HG02852 (cell line): ENCODE results near the gene CACNA1G.

Source experiments
- ATAC-seq: cut with Tn5 transposase; IDR thresholded peaks from one replicate; pipeline ENCODE4 v1.9.1; 2021; ENCODE audit warnings: mild to moderate bottlenecking, moderate library complexity; ENCODE audit not compliant: unreplicated experiment

Gene CACNA1G

DNA sequence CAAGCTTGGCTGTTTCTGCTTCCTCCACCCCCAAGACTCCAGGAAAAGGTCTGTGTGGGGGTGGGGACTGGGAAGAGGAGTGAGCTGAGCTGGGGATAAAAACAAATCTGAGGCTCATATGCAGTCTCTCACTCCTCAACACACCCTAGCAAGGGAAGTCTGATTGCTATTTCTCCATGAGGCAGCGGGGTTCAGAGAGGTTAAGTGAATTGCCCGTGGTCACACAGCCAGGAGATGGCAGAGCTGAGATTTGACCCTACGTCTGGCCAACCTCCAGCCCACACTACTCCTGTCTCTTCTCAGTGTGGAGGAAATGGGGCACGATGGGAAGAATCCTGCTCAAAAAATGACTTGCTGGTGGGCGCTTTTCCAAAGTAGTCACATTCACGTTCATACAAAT, 69.4 kb downstream of the CACNA1G start:
- no peak for ATAC-seq

DNA sequence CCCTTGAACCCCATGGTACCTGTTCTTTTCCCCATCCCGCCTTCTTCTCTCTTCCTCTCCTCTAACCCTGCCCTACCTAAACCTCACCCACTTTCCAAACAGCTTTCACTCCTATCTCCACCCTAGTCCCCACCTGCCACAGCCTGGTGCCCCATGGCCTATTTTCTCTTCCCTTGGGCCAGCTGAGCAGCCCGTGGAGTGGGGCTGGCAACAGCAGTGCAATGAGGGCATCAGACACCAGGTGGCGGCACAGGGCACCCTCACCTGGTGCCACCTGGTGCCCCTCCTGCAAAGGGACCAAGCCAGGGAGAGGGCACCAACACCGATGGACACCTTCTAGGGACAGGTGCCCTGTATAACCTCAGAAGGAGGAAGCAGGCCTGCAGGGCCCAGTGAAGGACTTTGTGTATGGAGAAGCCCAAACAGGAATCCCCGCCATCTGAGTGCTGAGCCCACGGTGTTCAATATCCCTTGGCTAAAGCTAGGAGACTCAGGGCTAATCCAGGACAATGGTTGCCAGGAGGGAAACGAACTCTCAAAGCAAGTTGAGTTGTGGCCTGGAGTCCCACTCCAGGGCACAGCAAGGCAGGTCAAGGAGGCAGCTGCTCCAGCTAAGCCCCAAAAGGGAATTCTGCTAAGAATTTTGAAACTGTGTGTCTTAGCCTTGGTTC, 70.1 kb downstream of the CACNA1G start:
- no peak for ATAC-seq

DNA sequence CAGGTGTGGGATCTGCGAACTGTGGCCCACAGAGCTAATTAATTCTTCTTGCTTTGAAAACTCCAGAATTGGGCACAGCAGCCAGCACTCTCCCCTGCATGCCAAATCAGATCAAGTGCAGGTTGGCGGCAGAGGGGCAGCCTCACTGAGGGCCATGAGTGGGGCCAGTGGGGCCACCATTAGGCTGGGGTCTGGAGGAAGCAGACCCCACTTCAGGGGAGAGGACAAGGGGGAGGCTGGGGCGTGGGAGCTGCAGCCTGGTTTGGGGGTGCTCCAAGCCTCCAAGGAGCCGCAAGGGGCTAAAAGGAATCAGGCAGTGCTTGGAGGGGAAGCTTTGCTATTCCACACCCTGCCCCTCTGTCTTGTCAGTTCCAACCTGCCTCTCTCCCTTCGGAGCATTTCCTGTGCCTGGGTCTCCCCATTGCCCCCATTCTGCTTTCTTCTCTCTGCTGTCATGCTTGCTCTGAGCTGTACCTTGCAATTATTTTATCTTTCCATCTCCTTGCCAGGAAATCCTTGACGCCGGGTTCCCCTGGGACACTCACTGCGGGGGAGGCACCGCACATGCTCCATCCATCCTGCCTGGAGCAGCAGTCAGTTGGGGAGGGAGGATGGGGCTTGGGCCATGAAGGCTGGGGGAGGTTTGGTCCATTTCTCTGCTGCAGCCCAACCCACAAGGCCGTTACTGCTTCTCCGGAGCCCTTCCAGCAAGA, 70.8 kb downstream of the CACNA1G start:
- no peak for ATAC-seq

DNA sequence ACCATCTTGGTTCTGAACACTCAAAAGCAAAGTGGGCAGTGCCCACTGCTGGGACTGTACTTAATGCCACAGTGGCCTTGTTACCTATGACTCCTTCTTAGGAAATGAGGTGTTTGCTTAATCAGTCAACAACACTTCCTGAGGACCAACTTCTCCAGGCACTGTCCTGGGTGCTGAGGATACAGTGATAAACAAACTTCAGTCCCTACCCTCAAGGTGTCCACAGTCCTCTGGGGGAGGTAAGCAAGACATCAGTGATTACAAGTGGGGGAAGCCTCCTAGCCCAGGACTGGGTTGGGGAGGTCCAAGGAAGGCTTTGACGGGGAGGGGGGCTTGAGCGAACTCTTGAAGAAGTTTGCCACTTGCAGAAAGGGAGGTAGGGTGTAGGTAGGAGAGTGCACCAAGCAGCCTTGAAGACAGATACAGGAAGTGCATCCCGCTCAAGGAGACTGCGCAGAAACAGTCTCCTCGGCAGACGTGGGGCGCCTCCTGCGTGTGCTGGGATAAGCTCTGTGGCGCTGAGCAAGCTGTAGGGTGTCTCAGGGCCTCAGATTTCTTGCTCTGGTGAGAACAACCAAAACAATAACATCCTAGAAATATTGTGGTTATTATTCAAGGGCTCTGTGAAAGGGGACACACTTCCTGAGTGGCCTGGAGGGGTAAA, 71.5 kb downstream of the CACNA1G start:
- ATAC-seq, result no peak

DNA sequence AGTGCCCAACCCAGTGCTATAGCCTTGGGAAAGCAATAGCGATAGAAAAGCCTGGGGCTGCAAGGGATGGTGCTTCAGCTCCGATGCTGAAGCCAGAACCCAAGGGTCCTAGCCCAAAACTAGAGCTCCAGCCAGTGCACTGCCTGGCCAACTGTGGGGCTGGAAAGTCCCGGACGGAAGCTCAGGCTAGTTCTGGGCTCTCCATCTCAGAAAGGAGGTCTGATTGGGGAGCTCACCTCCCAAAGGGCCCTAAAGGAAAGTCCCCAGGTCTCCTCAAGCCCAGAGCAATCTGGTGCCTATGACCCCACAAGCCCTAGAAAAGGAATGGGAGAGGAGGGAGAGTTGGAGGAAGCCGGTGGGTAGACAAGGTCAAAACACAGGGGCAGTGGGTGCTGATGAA, 72.1 kb downstream of the CACNA1G start:
- no peak for ATAC-seq

DNA sequence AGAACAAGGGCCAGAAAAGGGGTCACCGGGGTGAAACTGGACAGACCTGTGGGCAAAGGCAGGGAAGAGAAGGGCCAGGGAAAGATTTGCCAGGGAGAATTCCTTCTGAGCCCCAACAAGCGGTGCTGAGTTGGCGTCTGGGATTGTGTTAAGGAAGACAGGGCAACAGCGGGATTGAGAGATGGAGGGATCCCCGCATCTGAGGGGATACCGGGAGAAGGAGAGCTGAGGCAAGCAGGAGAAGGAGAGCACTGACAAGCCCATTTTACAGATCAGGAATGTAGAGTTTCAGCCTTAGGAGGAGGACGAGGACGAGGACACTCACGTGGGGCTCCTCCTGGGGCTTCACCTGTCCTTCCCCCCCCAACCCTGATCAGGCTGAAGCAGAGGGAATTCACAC, 73.2 kb downstream of the CACNA1G start:
- no peak for ATAC-seq

DNA sequence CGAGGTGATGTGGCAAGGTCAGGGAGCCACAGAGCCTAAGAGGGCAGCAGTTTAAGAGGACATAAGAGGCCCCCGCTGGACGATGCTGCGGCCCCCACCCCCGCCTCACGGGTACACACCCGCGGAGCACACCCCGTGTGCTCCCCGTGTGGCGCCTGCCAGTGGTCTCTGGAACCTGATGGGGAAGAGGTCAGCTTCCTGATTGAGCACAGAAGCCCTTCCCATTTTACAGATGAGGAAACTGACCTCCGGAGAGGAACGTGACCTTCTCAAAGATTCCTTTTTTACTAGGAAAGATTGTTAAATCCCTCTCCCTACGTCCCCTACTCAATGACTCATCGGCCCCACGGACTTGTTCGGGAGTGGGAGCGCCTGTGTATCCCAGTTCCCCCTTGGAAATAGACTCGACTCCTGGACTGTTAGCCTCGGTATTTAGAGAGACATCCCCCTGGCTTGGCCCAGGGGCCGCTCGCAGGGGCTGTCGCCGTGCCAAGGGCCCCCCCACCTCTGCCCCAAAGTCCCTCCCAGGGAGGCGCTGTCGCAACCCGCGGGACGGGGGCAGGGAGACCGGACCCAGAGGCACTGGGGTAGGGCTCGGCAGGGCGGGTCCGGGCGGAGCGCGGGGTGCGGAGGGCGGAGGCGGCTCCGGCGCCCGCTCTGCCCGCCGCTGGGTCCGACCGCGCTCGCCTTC, 73.9 kb downstream of the CACNA1G start, which contains the start of gene ABCC3:
Gene ABCC3 (plus strand): TSS at position 658 of the 691 bp plus-strand sequence. CDS start 56 bp downstream, outside the sequence.
- no peak for ATAC-seq

DNA sequence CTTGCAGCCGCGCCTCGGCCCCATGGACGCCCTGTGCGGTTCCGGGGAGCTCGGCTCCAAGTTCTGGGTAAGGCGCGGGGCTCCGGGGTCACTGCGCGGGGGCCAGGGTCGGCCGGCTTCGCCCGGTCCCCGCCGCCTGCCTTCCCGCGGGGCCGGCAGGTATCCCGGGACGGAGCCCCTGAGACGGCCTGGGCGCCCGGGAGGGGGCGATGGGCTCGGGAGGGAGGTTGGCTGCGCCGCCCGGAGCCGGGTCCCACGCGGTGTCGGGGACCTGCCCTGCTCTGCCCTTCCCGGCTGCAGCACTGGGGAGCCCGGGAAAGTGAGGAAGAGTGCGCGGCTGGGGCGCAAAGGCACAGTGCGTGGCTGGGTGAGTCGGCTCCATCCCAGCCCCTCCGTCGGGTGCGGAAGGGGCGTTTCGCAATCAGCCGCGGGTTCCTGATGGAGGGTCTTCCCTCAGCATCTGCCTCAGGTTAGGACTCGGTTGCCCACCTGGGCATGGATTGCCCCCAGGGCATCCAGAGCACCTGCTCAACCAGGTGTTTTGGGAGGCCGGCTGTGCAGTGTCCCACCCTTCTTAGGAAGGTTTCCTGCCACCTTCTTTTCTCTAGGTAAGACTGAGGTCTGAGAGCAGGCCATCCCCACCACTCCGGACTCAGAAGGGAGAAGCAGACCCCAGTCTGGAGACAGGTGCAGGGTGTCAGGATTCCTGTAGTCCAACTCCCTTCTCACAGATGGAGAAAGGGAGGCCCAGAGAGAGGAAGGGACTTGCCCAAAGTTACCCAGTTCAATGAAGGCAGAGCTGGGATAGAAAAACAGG, 74.6 kb downstream of the CACNA1G start:
- no peak for ATAC-seq

DNA sequence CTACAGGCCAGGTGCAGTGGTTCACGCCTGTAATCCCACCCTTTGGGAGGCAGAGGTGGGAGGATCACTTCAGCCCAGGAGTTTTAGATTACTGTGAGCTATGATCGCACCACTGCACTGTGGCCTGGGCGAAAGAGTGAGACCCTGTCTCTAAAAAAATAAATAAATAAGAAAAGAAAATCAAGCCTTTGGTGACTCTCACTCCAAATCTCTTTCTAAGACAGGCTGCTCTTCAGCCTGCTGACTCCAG, 75.1 kb downstream of the CACNA1G start:
- ATAC-seq, result no peak

DNA sequence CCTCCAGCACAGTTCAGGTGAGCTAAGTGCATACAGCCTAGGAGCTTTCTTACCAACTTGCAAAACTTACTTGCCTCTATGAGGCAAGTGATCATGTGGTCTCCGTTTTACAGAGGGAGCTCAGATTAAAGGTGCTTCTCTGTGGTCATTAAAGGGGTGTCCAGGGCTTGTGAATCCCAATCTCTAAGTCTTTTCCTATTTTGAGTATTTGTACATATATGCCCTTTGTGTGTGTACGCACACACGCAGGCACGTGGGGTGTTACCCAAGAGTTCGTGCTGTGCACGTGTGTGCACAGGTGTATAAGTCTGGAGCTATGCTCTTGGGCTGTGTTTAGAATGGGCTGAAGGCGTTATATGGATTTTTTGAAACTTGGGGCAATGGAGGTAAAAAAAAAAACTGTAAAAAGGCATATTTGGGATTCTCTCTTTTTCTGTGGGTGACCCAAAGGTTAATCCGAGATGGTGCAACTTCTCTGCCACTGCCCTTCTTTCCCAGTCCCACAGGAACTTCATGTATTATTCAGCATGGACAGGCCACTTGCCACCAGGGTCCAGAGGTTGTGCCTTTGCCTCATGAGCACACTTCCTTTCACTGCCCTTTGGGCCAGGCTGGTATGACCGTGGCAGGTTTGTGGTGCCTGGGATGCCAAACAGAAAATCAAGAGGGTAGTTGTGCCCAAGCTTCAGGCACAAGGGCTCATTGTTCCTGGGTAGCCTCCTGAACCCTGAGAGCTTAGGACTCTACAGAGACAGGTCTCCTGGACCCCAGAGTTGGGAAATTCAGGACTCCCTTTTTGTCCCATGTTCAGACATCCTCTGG, 75.7 kb downstream of the CACNA1G start:
- no peak for ATAC-seq

DNA sequence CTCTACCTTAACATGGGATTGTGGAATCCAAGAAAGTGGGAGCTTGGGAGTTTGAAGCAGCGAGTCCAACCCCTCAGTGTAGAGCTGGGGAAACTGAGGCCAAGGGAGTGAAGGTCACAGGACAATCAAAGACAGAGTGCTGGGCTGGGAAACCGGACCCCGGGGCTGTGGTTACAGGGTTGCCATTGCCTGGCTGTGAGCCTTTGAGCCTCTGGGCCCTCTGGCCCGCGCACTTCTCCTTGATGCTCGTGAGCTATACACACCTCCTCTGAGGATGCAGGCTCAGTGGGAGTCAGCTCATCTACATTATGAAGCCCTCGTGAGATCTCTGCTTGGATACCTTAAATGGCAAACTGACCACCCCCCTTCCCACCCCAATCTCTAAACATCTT, 76.3 kb downstream of the CACNA1G start:
- no peak for ATAC-seq

DNA sequence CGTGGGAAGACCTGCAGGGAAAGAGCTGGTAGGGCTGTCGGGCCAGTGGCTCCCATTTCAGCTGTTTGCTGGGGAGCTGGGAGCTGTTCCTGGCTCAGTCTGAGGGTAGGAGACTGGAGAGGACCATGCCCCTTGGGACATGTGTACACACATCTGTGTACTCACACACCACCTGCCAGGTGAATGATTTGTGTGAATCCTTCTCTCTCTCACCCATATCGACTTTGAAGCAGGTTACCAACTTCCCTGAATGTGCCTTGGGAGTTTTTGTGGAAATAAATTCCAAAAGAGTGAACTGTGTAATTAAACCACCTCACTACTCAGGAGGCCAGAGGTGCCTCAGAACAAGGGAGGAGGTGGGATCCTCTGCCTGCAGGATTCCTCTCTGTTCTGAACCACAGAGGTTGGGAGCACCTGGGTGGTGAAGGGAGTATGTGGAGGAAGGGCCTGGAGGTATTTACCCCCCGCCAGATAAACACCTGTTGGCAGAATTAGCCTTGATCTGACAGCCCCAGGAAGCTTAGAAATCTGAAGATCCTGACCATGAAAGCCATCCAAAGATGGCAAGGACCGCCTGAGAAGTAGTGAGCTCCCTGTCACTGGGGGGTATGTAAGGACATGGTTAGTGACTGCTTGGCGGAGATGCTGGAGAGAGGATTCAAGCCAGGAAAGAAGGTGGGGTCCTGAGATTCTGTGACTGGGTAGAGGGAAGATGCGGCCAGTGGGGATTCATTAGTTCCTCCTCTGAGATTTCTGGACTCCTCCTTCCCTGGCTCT, 77.5 kb downstream of the CACNA1G start:
- ATAC-seq, result no peak

DNA sequence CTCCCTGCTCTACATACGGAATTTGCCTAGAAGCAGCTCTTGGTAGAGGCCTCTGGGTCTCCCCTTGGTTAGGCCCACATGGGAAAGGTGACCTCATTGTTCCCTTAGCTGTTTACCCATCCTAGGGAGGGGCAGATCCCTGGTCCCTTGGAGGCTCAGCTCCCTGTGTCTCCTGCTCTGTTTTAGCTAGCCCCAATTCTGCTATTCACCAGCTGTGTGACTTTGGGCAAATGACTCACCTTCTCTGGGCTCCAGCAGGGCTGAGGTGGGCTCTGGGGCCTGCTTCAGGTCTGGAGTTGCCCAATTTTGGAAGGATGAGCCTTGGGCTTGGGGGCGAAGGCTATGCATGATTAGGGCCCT, 78.1 kb downstream of the CACNA1G start:
- ATAC-seq, result no peak

DNA sequence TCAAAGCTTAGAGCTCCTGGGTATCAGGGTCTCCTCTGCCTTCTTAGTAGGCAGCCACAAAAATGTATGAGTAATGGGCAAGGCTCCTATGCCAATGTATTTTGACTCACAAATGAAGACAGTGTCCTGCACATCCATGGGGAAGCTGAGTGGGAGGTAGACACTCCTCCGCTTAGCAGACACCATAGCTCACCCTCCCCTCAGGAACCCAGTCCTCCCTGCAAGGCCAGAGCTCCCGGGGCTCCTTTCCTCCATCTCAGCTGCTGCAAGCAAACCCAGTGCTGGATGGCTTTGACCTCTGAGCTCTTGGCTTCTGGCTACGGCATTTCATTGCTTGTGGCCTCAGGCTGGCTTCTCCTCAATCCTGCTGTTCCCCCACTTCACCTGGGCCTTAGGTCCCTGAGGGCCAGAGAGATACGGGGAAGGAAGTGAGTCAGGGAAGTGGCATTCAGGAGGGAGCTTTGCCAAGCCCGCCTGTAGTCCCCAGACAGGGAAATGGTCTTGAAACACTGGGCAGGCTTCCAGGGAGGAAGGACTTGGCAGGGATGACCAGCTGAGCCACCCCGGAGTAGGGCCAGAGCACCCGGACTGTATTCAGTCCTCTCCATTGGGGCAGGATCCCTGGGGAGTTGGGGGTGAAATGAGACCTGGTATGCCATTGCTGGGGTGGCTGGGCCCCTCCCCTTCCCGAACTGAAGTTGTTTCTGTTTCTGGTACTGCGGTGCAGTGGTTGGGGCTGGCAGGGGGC, 78.6 kb downstream of the CACNA1G start:
- ATAC-seq, result no peak

DNA sequence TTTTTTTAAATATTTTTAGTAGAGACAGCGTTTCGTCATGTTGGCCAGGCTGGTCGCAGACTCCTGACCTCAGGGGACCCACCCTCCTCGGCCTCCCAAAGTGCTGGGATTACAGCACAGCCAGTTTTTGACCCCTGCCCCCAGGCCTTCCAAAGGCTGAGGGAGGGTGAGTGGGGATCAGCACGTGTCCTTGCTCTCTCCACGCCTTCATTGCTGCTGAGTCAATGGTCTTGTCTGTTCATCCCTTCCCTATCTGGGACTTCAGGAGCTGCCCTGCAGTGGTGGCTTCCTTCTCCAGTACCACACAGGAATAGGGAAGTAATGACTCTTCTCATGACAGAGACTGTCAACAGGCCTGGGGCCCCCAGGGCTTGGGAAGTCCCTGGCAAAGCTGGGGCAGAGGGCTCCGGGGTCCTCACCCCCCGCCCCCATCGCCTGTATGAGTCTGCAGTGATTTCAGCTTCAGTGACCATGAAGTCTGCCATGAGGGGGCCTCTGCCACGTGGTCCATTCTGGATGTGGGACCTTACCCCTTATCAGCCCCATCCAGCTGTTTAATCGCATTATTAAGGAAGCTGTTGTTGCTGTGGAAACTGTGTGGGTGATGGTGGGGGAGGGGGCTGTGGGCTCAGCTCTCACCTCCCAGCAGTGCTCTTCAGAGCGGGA, 80.3 kb downstream of the CACNA1G start:
- no peak for ATAC-seq

DNA sequence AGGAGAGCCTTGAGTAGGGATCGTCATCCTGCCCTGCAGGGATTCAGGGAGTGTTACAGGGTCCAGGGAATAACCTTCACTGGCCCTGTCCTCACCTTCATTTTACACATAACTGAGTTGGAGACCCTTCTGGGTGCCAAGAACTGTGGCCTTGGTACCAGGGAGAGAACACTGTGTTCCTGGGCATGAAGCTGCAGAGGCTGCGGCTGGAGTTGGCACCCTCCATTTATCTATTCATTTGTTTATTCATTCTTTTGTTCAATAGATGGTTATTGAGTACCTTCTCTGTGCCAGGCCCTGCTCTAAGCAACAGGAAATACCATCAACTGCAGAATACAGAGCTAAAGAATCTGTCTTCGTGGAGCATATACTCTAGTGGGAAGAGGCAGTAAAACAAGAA, 80.8 kb downstream of the CACNA1G start:
- ATAC-seq, result no peak

DNA sequence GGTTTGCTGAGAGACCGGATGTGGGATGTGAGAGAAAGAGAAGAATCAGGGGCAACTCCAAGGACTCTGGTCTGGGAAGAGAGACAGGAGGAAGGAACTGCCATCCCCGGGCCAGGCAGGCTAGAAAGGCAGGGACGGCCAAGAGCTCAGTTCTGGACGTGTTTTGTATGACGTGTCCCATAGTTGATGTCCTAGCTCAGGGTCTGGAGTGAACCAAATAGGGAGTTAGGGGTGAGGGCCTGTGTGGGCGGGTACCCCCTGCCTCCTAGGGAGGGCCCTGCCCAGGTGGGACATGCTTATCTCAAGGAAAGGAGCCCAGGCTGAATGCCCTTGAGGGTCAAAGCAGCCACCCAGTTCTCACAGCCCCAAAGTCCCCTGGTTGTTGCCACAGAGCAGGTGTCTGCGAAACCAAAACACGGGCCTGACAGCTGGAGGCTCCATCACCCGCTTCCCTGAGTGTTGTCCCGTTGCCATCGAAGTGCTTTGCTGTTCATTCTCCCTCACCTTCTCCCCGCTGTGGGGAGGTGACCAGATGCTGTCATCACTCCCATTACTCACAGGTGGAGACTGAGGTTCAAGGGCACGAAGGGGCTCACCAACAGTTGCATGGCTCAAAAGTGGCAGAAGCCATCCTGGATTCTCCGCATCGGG, 81.7 kb downstream of the CACNA1G start:
- no peak for ATAC-seq
